Tibial nerve (tissue), 4 donors: ENCODE data around the gene SCN8A. TPM values are rescaled to one million over a fixed set of nuclear protein-coding genes. Genes with fewer than 3 reads are reported as not detected.
"Not testable (repeated sequence)": the region's sequence is repeated elsewhere in the genome, so short reads cannot be mapped to it uniquely, and the experiment has no call there.

Experiments
- DNase-seq, 2 donors: peaks; one replicate each; pipeline ENCODE4 v3.0.0-alpha.2; 2019; ENCODE audit warnings: low spot score in 2 of 2
- H3K27ac ChIP-seq, 4 donors: fragments of 200-600 bp; sonication (generic) in 3 of 4; one replicate each; pipeline ENCODE4 v1.5.1; 2017 to 2019; ENCODE audit warnings: mild to moderate bottlenecking in 1 of 4
- H3K27me3 ChIP-seq, 2 donors: fragments of 200-600 bp; sonication (generic) in 1 of 2; one replicate each; pipeline versions ENCODE4 v1.5.1 to v1.6.0; 2017 to 2019
- H3K36me3 ChIP-seq, 3 donors: fragments of 200-600 bp; sonication (generic); one replicate each; pipeline ENCODE4 v1.5.1; 2018 to 2019
- H3K4me1 ChIP-seq, 4 donors: fragments of 200-600 bp; sonication (generic) in 3 of 4; one replicate each; pipeline ENCODE4 v1.5.1; 2017 to 2019
- H3K4me3 ChIP-seq, 4 donors: fragments of 200-600 bp; sonication (generic) in 3 of 4; one replicate each; pipeline ENCODE4 v1.5.1; 2017 to 2019; ENCODE audit warnings: mild to moderate bottlenecking in 1 of 4, moderate library complexity in 1 of 4
- H3K9me3 ChIP-seq, 4 donors: fragments of 200-600 bp; sonication (generic) in 3 of 4; one replicate each; pipeline ENCODE4 v1.5.1; 2017 to 2019
- CTCF ChIP-seq, 5 experiments: fragments of 200-600 bp in 3 of 5; fragments of 450-650 bp in 2 of 5; sonication (generic) in 3 of 5; IDR thresholded peaks; one replicate each; pipeline ENCODE4 v1.5.1; 2016 to 2019; ENCODE audit warnings: antibody characterized with exemption in 5 of 5, mild to moderate bottlenecking in 3 of 5, moderate library complexity in 2 of 5
- EP300 ChIP-seq, 2 donors: sonication (generic); formaldehyde crosslinking; IDR thresholded peaks; one replicate each; pipeline ENCODE4 v1.6.1; 2017; ENCODE audit warnings: antibody characterized with exemption in 2 of 2, mild to moderate bottlenecking in 1 of 2
- POLR2A ChIP-seq, 2 donors: fragments of 450-650 bp; IDR thresholded peaks; one replicate each; pipeline ENCODE4 v1.6.1; 2017; ENCODE audit warnings: antibody characterized with exemption in 2 of 2, mild to moderate bottlenecking in 2 of 2, moderate library complexity in 2 of 2
- WGBS, 2 donors: methylation state at CpG; one replicate each; pipeline ENCODE4 v1.1.5; 2018; 5-methylcytosine and 5-hydroxymethylcytosine counted together
- total RNA-seq, 4 donors: library from RNA; depleted of rRNA; stranded (reverse); fragments of >200 nt; gene quantifications; one replicate each; pipeline ENCODE4 v1.1.0, GENCODE V29; 2016

The SCN8A gene
- total RNA-seq, 4 donors from 2014 or later = 0.21 to 3.3 (median 0.50) TPM

DNA sequence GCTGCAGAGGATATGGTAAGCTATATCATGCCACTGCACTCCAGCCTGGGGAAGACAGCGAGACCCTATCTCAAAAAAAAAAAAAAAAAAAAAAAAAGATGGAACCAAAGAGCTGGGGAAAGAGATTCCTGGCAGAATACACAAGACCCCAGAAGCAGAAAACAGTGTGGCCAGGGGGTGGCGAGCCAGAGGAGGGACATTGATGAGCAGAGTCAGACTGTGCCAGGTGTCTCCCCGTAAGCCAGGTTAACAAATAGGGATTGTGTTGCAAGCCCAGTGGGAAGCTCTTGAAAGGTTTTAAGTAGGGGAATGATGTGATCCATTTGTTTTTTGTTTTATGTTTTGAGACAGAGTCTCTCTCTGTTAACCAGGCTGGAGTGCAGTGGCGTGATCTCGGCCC is 201.4 kb downstream of the SCN8A start:
- WGBS, 2 donors = 92 to 94% methylated on average over 5 of the region's 5 CpGs
- Histone ChIP-seq H3K4me1 (no peaks in the 10 kb centered on the region), H3K9me3 (no peaks in the 10 kb centered on the region), H3K27me3 (no peaks in the 10 kb centered on the region), H3K27ac (no peak overlapping the region), H3K4me3 (no peak overlapping the region), H3K36me3 (no peaks in the 10 kb centered on the region)
- TF ChIP-seq CTCF (IDR thresholded peaks at IDR 0.05) (no peak), EP300 (IDR thresholded peaks at IDR 0.05) (no peak), POLR2A (IDR thresholded peaks at IDR 0.05) (no peak)
- DNase-seq = no peak

DNA sequence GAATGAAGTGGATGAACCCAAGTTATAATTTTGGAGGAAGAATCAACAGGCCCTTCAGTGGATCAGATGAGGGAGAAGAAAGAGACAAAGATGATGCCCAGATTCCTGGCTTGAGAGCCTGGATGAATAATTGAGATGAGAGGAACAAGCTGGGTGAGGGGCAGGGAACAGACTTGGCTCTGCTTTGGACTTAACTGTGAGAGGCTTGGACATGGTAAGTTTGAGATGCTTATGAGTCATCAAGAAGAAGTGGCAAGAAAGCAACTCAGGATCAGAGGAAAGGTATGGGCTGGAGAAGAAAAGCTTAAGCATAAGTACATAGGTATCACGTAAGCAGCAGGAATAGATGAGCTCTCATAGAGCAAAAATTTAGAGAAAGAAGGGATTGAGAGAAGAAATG is 202.2 kb downstream of the SCN8A start:
- 100% methylated on average over 1 of the region's 1 CpG for WGBS, 2 donors

GRCh38 chr12:51797301-51797700 is 206.3 kb downstream of the SCN8A start:
- 91 to 93% methylated on average over 6 of the region's 6 CpGs for WGBS, 2 donors
- no peak for DNase-seq
- TF ChIP-seq CTCF (IDR thresholded peaks at IDR 0.05) = no peak
- TF ChIP-seq POLR2A (IDR thresholded peaks at IDR 0.05) = no peak
- no peak for TF ChIP-seq EP300 (IDR thresholded peaks at IDR 0.05)
- H3K9me3 ChIP-seq = no peaks in the 10 kb centered on the region
- H3K27ac ChIP-seq = no peak overlapping the region
- no peak overlapping the region for H3K4me3 ChIP-seq
- H3K36me3 ChIP-seq = no peaks in the 10 kb centered on the region
- H3K4me1 ChIP-seq = no peaks in the 10 kb centered on the region
- H3K27me3 ChIP-seq = no peaks in the 10 kb centered on the region

More for the DNA sequence above, 202.2 kb downstream of the SCN8A start:
- no peaks in the 10 kb centered on the region for H3K9me3 ChIP-seq
- TF ChIP-seq CTCF (IDR thresholded peaks at IDR 0.05) = no peak
- H3K27ac ChIP-seq = no peak overlapping the region
- H3K4me3 ChIP-seq = no peak overlapping the region
- no peaks in the 10 kb centered on the region for H3K4me1 ChIP-seq
- no peak for DNase-seq
- no peaks in the 10 kb centered on the region for H3K36me3 ChIP-seq
- H3K27me3 ChIP-seq = no peaks in the 10 kb centered on the region

DNA sequence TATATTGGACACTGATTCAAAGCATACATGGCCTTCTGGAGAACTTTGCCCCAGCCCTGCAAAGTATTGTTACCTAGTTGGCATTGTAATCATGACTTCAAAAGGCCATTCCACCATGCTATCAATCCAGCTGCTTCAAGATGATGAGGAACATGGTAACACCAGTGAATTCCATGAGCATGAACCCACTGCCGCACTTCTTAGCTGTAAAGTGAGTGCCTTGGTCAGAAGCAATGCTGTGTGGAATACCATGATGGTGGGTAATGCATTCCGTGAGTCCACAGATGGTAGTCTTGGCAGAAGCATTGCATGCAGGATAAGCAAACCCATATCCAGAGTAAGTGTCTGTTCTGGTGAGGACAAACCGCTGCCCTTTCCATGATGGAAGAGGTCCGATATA is 207.0 kb downstream of the SCN8A start:
- H3K4me3 ChIP-seq, H3K27ac ChIP-seq, H3K36me3 ChIP-seq, H3K4me1 ChIP-seq, H3K27me3 ChIP-seq, DNase-seq, H3K9me3 ChIP-seq: not testable (repeated sequence)
- 95 to 96% methylated on average over 4 of the region's 4 CpGs for WGBS, 2 donors

- no peak overlapping the region for H3K27ac ChIP-seq
- no peaks in the 10 kb centered on the region for H3K36me3 ChIP-seq
- TF ChIP-seq CTCF (IDR thresholded peaks at IDR 0.05) (no peak), EP300 (IDR thresholded peaks at IDR 0.05) (no peak), POLR2A (IDR thresholded peaks at IDR 0.05) (no peak)
- no peaks in the 10 kb centered on the region for H3K4me1 ChIP-seq
- H3K9me3 ChIP-seq = no peaks in the 10 kb centered on the region
- 100% methylated on average over 1 of the region's 1 CpG for WGBS, 2 donors
- no peak for DNase-seq
- H3K27me3 ChIP-seq = no peaks in the 10 kb centered on the region
- no peak overlapping the region for H3K4me3 ChIP-seq
These were observed 207.5 kb downstream of the SCN8A start for GRCh38 chr12:51798501-51798900.

GRCh38 chr12:51801027-51801426 is 210.0 kb downstream of the SCN8A start:
- no peaks in the 10 kb centered on the region for H3K9me3 ChIP-seq
- H3K36me3 ChIP-seq = no peaks in the 10 kb centered on the region
- 95 to 100% methylated on average over 1 of the region's 1 CpG for WGBS, 2 donors
- H3K4me3 ChIP-seq = no peak overlapping the region
- no peaks in the 10 kb centered on the region for H3K27me3 ChIP-seq
- no peak for TF ChIP-seq EP300 (IDR thresholded peaks at IDR 0.05)
- TF ChIP-seq CTCF (IDR thresholded peaks at IDR 0.05) = no peak
- TF ChIP-seq POLR2A (IDR thresholded peaks at IDR 0.05) = no peak
- DNase-seq = no peak
- no peak overlapping the region for H3K27ac ChIP-seq
- H3K4me1 ChIP-seq = no peaks in the 10 kb centered on the region
